AG09309 (cell line): Measurements from ENCODE around the gene DPP6.

Experiments used
- DNase-seq: peaks from one replicate; pipeline ENCODE4 v3.0.0-alpha.2; 2010; ENCODE audit warnings: low read depth
- H3K4me3 ChIP-seq: 2 replicates; pipeline ENCODE4 v1.5.1; 2011; ENCODE audit warnings: mild to moderate bottlenecking, low read depth, low read length, moderate library complexity; ENCODE audit not compliant: control insufficient read depth
- TF ChIP-seq, protein P1 (sequence below): IDR thresholded peaks from 2 replicates; pipeline ENCODE4 v1.5.1; 2011; ENCODE audit warnings: mild to moderate bottlenecking, low read depth, low read length, inconsistent platforms; ENCODE audit not compliant: insufficient read depth, control insufficient read depth; ENCODE audit errors: missing control alignments

DPP6 gene

DNA sequence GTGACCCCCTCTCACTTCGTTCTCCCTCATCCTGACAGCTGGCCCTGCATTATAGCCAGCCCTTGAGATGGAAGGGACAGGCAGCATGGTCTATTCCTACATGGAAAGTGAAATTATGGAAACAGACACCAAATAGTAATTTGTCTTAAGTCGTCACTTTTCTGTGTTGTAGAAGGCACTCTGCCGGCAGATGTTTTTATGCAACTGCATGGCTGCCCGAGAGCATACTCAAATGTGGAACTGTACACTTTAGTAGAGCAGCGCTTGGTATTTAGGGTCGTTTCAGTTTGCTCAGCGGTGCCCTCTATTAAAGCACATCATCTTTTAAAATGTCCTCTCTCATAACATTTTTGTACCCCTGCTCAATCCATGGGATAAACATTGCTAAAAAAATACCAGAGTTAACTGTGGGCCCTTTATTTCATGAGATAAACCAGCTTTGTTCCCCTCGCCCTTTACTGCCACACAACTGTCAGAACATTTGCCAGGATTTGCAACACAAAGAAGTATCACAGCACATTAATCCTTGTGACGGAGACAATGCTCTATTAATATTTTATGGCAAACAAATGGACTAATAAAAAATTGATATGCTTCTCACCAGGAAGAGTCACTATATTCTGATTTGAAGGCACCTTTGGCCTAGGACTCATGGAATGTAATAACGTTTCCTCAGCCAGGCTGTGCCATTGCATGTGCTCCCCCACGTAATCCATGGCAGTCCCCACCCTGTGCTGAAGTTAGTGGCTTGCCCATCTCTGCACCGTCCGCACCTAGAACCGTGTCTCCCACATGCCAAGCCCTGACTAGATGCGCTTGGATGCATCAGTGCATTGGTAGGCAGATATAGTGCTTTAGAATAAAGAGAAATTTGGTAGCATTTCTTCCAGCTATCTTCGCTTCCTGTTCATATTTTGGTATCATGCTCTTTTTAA is 729.4 kb downstream of the DPP6 start:
- H3K4me3 ChIP-seq: no peak overlapping the region
- TF ChIP-seq, protein P1, sequence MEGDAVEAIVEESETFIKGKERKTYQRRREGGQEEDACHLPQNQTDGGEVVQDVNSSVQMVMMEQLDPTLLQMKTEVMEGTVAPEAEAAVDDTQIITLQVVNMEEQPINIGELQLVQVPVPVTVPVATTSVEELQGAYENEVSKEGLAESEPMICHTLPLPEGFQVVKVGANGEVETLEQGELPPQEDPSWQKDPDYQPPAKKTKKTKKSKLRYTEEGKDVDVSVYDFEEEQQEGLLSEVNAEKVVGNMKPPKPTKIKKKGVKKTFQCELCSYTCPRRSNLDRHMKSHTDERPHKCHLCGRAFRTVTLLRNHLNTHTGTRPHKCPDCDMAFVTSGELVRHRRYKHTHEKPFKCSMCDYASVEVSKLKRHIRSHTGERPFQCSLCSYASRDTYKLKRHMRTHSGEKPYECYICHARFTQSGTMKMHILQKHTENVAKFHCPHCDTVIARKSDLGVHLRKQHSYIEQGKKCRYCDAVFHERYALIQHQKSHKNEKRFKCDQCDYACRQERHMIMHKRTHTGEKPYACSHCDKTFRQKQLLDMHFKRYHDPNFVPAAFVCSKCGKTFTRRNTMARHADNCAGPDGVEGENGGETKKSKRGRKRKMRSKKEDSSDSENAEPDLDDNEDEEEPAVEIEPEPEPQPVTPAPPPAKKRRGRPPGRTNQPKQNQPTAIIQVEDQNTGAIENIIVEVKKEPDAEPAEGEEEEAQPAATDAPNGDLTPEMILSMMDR: no peak
- no peak for DNase-seq

GRCh38 chr7:154783281-154783909 is 731.2 kb downstream of the DPP6 start:
- TF ChIP-seq, protein P1: no peak
- DNase-seq: no peak
- H3K4me3 ChIP-seq: no peak overlapping the region

DNA sequence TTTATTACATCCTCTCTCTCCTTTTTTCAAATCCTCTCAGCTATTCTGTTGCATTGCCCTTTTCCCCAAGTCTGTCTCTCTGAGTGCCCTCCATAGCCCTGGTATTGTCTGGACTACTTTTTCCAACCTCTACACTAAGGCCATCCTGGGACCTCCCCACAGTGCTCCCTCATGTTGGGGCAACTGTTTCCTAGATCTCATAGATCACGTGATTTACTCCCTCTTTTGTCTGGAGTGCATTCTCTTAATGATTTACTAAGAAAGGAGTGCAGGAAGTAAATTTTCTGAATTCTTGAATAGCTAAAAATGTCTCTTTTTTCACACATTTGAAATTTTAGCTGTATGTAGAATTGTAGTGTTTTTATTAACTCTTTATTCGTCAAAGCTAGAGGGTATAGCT is 733.7 kb downstream of the DPP6 start:
- DNase-seq: no peak
- TF ChIP-seq, protein P1: no peak

GRCh38 chr7:154789404-154789803 is 737.2 kb downstream of the DPP6 start:
- DNase-seq: no peak
- no peak overlapping the region for H3K4me3 ChIP-seq
- TF ChIP-seq, protein P1: no peak

More for the DNA sequence above, 733.7 kb downstream of the DPP6 start:
- H3K4me3 ChIP-seq: no peak overlapping the region

DNA sequence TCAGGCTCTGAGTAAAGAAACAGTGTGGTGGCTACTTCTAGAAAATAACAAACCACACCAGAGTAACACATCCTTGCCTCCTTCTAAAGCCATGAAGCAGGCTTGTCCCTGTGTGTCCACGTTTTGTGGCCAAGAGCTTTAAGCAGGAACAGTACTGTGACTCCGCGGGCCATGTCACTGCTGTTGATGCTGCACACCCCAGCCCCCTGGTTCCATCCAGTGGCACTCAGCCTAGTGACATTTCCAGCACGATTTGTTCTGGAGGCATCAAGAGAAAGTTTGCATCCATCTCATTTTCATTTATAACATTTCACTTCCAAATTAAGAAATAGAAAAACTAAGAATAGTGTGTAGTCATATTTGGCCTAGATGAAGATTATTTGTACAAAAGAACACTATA is 739.4 kb downstream of the DPP6 start:
- TF ChIP-seq, protein P1: no peak
- no peak overlapping the region for H3K4me3 ChIP-seq
- no peak for DNase-seq

GRCh38 chr7:154792436-154793055 is 740.3 kb downstream of the DPP6 start:
- DNase-seq: no peak
- TF ChIP-seq, protein P1: no peak
- H3K4me3 ChIP-seq: no peak overlapping the region
